Amygdala (tissue), 56 donors: ENCODE measurements around the gene IL1F10.
A peak's percentile ranks its signal among the peaks of the same experiment; 100 is the strongest.
"Not testable (repeated sequence)": the region's sequence is repeated elsewhere in the genome, so short reads cannot be mapped to it uniquely, and the experiment has no call there.

ENCODE experiments used
- DNase-seq, 56 donors: peaks; one replicate each; lab custom pipeline; 2025; lab: John Stamatoyannopoulos, UW

Gene IL1F10

GRCh38 chr2:113078350-113078839, 10.6 kb downstream of the IL1F10 start:
- DNase-seq: no peak

- no peak for DNase-seq
Observed at GRCh38 chr2:113079131-113079530, 11.4 kb downstream of the IL1F10 start.

- peak in 3 of 56 donors; percentile 1 to 5 (median 1) for DNase-seq
Observed at GRCh38 chr2:113080134-113080533, 12.4 kb downstream of the IL1F10 start.

- no peak for DNase-seq
Observed at GRCh38 chr2:113081488-113082210, 13.9 kb downstream of the IL1F10 start.

GRCh38 chr2:113083296-113083695, 15.5 kb downstream of the IL1F10 start:
- no peak for DNase-seq

GRCh38 chr2:113084249-113085000, 16.7 kb downstream of the IL1F10 start:
- no peak for DNase-seq

- DNase-seq: no peak
Observed at GRCh38 chr2:113085542-113085941, 17.8 kb downstream of the IL1F10 start.

GRCh38 chr2:113088213-113088992, 20.6 kb downstream of the IL1F10 start:
- DNase-seq: no peak

- peak in 2 of 56 donors; percentile 1 to 5 for DNase-seq
Observed at GRCh38 chr2:113089916-113090315, 22.1 kb downstream of the IL1F10 start.

GRCh38 chr2:113091231-113091896, 23.6 kb downstream of the IL1F10 start:
- DNase-seq: no peak

- no peak for DNase-seq
Observed at GRCh38 chr2:113092864-113093612, 25.3 kb downstream of the IL1F10 start.

- DNase-seq: no peak
Observed at GRCh38 chr2:113093613-113093977, 25.8 kb downstream of the IL1F10 start.

- not testable (repeated sequence) for DNase-seq
Observed at GRCh38 chr2:113096306-113096705, 28.5 kb downstream of the IL1F10 start.

GRCh38 chr2:113096842-113097618, 29.3 kb downstream of the IL1F10 start:
- not testable (repeated sequence) for DNase-seq

GRCh38 chr2:113098041-113098440, 30.3 kb downstream of the IL1F10 start:
- no peak for DNase-seq

GRCh38 chr2:113098532-113098931, 30.8 kb downstream of the IL1F10 start:
- DNase-seq: no peak

GRCh38 chr2:113102133-113102532, 34.4 kb downstream of the IL1F10 start:
- DNase-seq: no peak

GRCh38 chr2:113103277-113103676, 35.5 kb downstream of the IL1F10 start:
- DNase-seq: no peak

- peak in 1 of 56 donors; percentile 5 for DNase-seq
Observed at GRCh38 chr2:113104054-113104611, 36.4 kb downstream of the IL1F10 start.
